Measurements from ENCODE around the gene IGSF6.

DNA sequence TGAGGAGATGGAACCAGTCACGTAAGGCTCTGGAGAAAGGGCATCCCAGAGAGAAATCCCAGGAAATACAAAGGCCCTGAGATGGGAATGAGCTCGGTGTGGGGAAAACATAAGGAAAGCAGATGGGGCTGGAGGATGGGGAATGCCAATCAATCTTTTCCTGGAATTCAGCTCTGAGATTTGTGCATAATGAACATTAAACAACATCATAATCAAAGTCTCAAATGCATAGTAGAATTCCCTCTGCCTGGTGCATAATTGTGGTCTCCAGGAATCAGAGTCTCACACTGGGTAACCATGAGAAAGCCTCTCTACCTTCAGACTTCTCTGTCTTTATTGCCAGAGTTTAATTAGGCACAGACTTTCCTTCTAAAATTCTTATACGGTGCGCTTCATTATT is 42.2 kb upstream of the IGSF6 start:
- TF ChIP-seq POLR2A (IDR thresholded peaks at IDR 0.05) (no peak), CTCF (IDR thresholded peaks at IDR 0.05) (no peak), EP300 (IDR thresholded peaks at IDR 0.05) (no peak)

All from suprapubic skin (tissue), 3 donors.